Stimulated activated CD4-positive, alpha-beta T cell treated with anti-CD3 and anti-CD28 coated beads, Interleukin-12 subunit alpha, Interleukin-12 subunit beta, amount 100 ng/mL, for 48 hours (primary cell): Measurements from ENCODE around the gene HS3ST4.

Experiments used
- DNase-seq, 3 donors: peaks; one replicate each; pipeline ENCODE4 v3.0.0-alpha.2; 2020; ENCODE audit warnings: low read depth in 2 of 3, low spot score in 1 of 3

Gene HS3ST4

GRCh38 chr16:25691519-25692091 lies at the start of gene HS3ST4:
HS3ST4 (plus strand) TSS chr16:25691959.
- DNase-seq = no peak

- DNase-seq = no peak
These were observed 48.1 kb upstream of the HS3ST4 start for GRCh38 chr16:25643633-25644032.

DNA sequence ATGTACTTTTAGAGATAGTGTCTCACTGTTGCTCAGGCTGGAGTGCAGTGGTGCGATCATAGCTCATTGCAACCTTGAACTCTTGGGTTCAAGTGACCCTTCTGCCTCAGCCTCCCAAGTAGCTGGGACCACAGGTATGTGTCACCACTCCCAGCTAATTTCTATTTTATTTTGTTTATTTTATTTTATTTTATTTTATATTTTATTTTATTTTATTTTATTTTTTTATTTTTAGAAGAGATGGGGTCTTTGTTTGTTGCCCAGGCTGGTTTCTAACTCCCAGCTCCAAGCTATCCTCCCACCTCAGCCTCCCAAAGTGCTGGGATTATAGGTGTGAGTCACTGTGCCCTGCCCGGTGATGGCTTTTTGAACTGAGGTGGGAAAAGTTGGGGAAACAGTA lies 35.1 kb upstream of the HS3ST4 start:
- DNase-seq = no peak

- no peak for DNase-seq
These were observed 14.9 kb upstream of the HS3ST4 start for GRCh38 chr16:25676820-25677219.

DNA sequence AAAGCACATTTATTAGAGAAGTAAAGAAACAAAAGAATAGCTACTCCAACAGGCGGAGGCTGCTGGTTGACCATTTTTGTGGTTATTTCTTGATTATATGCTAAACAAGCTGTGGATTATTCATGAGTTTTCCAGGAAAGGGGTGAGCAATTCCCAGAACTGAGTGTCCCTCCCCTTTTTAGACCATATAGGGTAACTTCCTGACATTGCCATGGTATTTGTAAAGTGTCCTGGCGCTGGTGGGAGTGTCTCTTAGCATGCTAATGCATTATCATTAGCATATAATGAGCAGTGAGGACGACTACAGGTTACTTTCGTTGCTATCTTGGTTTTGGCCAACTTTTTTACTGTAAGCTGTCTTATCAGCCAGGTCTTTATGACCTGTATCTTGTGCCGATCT lies 12.2 kb upstream of the HS3ST4 start:
- no peak for DNase-seq

DNA sequence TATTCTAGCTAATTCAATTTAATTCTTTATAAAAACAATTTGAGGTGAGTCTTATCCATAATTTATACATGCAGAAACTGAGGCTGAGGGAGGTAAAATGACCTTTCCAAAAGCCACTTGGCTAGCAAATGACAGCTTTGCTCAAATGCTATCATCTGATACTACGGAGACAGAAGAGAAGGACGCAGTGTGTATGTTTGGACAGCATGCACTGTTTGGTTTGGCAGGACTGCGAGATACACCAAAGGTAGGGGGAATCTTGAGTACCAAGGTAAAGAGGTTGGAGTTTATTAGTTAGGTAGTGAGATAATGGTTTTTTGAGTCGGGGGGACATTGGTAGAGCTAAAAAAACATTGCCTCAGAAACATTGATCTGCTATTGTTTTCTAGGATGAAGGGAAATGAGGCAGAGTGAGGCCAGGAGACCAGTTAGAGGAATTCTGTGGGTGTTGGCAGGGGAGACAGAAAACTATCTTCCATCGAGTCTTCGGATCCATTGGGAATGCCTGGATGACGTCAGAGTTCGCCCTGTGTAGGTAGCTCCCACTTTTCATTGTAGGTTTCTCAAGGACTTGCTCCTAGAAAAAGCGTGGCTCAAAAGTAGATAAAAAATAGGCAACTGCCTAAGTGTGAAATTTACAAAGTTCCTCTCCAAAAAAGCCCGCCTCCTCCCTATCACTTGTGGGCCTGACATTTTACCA lies 2.5 kb upstream of the HS3ST4 start:
- no peak for DNase-seq

DNA sequence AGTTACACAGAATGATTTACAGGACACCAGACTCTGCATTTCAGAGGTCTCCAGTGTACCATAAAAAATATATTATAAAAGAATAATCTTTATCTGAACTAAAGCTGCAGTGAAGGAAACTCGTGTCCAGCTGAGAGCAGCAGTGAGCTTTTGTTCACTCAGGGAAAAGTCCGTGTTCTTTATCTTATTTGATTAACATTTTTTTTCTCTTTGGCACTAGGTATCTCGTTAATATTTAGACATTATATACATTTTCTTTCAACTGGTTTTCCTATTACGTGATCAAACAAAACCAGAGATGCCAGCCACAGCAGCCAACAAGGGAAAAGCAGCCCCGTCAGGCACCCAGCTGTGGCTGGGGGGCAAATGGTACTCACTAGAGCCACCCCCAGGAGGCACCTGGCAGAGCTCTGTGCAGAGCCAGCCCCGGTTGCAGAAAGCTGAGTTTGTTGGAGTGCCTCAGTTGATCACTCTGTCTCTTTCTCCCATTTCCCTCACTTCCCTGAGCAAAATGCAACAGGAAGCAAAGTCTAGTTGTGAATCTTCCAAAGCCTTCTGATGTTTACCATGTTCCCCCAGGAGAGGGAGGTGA lies 1.1 kb upstream of the HS3ST4 start:
- no peak for DNase-seq

DNA sequence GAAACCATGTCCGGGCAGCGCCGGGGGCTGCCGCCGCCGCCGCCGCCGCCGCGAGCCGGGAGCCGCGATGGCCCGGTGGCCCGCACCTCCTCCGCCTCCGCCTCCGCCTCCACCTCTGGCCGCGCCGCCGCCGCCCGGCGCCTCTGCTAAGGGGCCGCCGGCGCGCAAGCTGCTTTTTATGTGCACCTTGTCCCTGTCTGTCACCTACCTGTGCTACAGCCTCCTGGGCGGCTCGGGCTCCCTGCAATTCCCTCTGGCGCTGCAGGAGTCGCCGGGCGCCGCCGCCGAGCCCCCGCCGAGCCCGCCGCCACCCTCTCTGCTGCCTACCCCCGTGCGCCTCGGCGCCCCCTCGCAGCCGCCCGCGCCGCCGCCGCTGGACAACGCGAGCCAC lies 587 bp downstream of the HS3ST4 start:
- DNase-seq = no peak

DNA sequence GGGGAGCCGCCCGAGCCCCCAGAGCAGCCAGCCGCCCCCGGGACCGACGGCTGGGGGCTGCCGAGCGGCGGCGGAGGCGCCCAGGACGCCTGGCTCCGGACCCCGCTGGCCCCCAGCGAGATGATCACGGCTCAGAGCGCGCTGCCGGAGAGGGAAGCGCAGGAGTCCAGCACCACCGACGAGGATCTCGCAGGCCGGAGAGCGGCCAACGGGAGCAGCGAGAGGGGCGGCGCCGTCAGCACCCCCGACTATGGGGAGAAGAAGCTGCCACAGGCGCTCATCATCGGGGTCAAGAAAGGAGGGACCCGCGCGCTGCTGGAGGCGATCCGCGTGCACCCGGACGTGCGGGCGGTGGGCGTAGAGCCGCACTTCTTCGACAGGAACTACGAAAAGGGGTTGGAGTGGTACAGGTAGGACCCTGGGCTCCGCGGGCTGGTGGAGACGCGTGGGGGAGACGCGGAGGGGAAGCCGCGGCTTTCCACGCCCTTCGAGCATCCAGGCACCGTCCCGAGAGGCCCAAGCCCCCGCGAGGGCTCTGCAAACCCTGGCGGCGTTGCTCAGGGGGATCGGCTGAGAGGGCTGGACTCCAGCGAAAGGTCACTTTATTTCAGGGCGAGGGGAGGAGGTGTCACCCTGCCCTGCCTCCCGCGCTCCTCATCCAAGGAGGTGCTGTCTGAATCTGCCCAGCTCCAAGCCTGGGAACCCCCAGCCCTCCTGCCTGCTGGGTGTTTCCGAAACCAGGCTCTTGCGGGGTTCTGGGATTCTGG lies 1.2 kb downstream of the HS3ST4 start:
- DNase-seq = no peak

- no peak for DNase-seq
These were observed 1.9 kb downstream of the HS3ST4 start for GRCh38 chr16:25693631-25694030.

- no peak for DNase-seq
These were observed 7.3 kb downstream of the HS3ST4 start for GRCh38 chr16:25699069-25699468.

DNA sequence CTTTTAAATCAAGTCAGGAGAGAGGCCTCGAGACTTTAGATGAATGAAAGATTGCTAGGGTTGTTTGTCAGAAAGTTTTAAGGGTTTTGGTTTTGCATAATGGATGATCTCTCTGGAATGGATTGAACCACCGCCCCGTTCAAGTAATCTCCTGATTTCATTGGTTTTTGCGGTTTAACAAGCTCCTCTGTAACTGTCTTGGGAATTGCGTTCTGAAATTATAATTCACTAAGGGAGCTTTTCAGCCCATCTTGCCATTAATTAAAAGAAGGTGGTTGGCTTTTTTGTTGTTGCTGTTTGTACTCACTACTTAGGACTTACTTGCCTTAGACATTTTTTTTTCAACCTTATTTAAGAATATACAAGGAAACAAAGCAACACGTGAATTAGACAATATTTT lies 8.8 kb downstream of the HS3ST4 start:
- DNase-seq = no peak

- DNase-seq = no peak
These were observed 15.8 kb downstream of the HS3ST4 start for GRCh38 chr16:25707553-25707952.

DNA sequence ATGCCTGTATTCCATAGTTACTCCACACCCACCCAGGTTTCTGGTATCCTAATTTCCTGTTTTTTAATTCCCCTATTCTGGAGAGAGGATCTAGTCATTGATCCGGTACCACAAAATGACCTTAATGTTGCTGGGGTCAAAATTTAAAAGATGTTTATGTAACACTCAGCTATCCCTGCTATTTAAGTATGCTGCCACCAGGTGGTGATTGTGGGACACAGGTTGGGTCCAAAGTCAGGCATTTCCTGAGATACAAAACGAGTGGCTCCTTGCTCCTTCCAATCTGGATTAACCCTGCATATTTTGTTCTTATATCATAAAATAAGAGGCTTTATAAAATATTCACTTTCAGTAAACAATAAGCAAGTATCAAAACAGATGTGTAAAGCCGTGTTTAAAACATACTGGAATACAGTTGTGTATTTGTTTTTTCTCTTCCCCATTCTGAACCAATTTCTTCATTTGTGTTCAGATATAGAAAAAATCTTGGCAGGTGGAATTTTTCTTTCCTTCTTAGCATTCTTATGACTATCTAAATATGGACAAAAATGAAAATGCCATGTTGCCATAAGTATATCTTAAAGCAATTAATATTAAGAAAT lies 16.3 kb downstream of the HS3ST4 start:
- peak in 2 of 3 donors; percentile 5 to 6 for DNase-seq

DNA sequence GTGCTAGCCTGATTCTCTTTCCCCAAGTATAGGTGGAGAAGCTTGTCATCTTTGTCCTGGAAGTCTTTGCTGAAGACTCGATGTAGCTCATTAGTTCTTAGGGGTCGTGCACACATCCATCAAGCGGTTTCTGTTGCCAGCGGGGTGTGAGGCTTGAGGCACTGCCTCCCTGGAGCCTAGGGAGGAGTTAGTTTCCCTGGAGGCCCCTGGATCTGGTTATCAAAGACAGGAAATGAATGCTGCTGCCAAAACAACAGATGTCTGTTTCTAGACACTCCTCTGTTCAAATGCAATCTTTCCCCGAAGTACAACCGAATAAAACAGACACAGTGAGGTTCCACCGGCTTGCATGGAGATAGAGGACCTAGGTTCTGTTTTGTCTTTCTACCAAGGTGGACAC lies 17.5 kb downstream of the HS3ST4 start:
- no peak for DNase-seq

DNA sequence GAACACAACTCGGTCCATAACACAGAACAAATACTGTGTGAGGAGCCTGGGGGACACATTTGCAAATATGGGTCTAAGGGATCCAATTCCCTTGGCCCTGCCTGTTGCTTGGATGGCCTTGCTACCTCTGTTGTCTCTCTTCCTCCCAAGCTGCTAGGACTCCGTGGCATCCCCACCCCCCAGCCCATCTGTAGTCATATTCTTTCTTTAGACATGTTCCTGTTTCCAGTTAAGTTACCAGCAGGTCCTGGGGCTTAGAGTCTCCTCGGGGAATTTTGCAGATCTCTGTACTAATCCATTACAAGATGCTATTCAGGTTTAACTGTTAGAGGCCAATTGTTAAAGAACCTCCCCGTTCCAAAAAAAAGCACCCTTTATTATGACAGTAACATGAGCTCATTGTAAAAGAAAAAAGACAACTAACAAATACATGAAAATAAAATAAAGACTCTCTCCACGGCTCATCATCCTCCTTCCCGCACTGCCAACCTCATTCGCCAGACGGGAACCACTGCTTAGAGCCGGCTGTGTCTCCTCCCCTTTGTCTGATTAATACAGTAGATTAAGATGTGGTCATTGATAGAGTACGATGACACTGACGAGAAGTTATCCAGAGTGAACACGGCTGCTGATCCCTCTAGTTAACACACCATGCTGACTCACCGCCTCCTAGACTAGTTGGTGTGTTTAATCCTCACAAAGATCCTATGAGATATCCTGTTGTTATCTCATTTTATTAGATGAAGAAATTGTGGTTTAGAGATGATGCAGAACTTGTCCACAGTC lies 22.2 kb downstream of the HS3ST4 start:
- DNase-seq = no peak

GRCh38 chr16:25716186-25716585 lies 24.4 kb downstream of the HS3ST4 start:
- DNase-seq = no peak

GRCh38 chr16:25721439-25721838 lies 29.7 kb downstream of the HS3ST4 start:
- no peak for DNase-seq

DNA sequence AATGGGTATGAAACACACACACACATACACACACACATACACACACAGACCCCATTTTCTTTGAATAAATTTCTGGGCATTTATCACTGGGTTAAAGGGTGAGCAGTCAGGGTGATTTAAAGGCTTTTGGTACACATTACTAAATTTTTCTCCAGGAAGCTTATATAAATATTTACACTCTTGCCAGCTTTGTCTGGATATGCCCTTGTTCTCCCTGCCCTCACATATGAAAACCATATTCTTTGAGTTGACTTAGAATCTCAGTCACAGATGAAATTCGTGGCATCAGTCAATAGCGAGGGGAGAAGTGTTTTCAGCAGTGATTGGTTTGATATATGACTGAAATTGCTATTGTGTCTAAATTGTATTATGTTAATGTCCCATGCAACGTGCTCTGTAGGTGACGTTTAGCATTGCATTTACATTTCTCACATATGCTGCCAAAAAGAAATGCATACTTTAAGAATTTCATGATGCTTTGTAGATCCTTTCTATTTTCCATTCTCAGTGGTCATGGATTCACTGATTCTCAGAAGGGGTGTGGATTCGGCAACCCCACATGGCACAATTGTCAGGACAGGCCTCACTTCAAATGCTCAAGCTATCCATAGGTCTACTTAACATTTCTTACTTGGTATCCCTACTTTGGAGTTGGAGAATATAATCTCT lies 34.8 kb downstream of the HS3ST4 start:
- DNase-seq = no peak

DNA sequence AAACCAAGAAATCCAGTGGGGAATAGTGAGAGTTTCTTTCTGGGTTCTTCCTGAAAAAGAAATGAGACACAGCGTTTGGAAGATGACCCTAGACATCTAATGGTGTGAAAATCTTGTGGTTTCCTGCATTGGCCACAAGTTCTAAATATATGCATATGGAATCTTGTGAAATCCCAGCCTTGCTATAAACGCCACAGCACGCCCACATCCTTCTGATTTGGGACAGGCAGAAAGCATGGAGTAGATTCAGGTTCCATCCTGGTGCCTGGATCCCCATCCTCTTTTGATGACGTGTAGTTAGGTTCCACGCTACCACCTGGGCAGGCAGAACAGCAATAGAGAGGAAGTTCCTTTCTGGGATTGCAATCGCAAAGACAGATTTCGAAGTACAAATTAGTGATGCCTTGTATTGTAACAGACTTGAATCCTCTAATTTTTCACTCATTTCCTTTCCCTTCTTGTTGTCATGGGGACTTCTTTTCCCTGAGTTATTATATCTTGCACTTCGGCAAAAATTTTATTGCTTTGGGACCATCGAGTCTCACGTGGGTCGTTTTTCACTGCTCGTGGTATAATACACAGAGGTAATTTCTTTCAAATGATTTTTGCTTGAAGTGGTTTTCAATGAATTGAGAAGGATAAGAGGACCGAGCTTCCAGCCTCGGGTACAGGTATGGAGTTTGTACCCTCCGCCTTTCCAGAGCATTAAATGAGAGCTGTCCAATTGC lies 37.6 kb downstream of the HS3ST4 start:
- DNase-seq = no peak
